GM21576 (cell line): Measurements from ENCODE around the gene FOXP1.
"Not testable (repeated sequence)": the region's sequence is repeated elsewhere in the genome, so short reads cannot be mapped to it uniquely, and the experiment has no call there.

ENCODE experiments used
- ATAC-seq: cut with Tn5 transposase; IDR thresholded peaks from one replicate; pipeline ENCODE4 v1.9.1; 2021; ENCODE audit warnings: mild to moderate bottlenecking, moderate library complexity; ENCODE audit not compliant: unreplicated experiment

FOXP1 gene

DNA sequence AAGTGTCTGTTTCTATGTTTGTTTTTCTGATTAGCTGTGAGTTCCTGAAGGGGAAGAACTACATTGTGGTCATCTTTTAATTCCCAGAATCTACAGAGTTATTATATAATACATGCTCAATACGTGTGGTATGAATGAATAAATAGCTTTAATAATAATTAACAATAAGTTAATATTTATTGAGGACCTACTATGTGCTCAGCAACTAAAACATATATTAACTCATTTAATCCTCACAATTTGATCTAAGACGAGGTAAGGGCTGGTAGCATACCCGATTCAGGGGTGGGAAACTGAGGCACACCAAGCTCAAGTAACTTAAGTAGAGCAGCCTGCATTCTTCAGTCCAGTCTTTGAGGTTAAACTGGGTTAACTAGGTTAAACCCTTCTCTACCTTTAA, 553.8 kb downstream of the FOXP1 start:
- ATAC-seq: no peak

DNA sequence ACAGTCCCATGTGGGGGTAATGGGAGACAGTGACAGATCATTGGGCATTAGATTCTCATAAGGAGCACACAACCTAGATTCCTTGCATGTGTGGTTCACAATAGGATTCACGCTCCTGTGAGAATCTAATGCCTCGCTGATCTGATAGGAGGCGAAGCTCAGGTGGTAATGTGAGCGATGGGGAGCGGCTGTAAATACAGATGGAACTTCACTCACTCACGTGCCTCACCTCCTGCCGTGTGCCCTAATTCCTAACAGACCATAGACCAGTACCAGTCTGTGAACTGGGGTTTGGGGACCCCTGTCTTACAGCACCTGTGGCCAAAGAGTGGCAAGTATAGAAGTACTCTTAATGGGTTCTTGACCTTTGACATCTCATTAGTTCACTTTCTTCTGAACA, 554.7 kb downstream of the FOXP1 start:
- no peak for ATAC-seq

DNA sequence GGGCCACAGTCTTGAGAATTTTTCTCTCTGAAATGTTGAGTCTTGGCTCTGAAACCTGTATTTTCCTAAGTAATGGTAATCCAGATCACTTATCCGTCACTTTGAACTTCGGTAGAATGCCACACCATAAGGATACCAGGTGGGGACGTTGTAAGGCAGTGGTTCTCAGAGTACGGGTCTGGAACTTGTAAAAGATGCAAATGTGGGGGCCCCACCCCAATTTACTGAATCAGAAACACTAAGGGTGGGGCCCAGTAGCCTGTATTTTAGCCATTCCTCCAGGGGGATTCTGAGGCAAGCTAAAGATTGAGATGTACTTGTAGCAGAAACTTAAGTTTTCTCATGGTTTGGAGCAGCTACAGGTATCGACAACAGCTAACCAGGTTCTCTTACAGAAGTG, 555.3 kb downstream of the FOXP1 start:
- no peak for ATAC-seq

DNA sequence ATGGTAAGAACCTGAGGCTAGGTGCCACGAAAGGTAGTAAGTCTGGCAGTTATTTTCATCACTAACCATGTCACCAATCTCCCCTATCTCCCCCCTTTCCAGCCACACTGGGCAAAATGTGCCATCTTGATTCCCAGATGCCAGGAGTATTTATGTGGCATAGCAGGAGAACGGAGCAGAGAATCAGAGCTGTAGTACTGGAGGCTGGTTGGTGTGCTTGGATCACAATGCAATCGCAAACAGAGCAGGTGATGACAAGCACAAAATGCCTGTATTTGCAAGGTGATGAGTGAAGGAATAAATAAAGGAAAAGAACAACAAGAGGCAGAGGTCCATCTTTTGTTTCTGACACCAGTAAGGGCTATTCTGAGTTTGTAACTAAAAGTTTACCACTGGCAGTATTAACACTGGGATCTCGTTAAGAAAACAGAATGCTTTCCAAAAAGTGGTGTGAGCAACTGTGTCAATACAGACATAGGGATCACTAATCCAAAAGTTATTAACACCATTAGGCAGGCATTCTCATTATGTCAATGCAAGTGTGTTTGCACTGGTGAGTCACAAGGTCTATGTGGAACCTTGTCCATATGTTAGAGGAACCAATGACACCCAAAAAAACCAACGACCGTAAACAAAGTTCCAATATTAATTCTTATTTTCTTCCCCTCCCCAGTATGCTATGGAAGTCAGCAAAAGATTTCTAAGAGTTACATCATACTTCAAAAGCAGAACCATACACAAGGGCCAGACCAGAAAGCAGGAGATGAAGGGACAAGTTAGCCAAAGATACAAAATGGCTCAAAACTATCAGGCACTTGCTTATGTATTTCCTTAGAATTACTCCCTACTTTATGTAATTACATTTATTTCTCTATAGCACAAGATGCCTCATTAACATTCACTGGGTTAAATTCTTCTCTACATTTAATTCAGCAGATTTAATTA, 556.6 kb downstream of the FOXP1 start:
- ATAC-seq: no peak

DNA sequence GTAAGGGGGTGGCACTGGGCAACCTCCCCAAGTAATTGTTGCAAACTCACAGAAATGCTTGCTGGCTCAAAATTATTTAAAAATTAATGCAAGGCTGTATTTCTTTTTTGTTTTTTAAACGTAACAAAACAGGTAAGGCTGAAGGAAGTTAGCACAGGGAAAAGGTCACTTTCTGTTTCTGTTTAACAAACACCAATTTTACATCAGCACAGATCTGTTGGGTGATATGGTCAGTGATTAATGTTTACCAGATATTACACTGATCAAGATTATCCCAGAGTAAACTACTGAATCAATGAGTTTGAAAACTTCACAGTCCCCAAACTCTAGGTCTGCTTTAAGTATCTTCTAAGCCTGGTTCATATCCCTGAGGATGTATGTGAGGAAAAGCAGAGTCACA, 558.0 kb downstream of the FOXP1 start:
- no peak for ATAC-seq

DNA sequence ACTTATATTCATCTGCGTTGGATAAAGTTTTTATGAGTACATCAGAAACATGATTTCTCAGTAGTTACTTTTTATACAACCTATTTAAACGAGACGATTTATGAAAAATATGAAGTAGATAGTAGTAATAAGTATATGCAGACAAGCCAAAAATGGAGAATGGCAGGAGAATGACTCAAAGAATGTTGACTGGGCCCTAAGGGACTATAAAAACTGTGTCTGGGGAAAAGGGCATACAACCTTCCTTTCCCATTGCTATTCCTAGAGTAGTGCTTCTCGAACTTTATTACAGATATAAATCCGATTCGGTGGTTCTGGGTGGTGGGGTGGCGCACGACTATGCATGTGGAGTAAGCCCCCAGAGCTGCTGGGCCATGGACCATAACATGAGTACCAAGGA, 558.5 kb downstream of the FOXP1 start:
- ATAC-seq: no peak

DNA sequence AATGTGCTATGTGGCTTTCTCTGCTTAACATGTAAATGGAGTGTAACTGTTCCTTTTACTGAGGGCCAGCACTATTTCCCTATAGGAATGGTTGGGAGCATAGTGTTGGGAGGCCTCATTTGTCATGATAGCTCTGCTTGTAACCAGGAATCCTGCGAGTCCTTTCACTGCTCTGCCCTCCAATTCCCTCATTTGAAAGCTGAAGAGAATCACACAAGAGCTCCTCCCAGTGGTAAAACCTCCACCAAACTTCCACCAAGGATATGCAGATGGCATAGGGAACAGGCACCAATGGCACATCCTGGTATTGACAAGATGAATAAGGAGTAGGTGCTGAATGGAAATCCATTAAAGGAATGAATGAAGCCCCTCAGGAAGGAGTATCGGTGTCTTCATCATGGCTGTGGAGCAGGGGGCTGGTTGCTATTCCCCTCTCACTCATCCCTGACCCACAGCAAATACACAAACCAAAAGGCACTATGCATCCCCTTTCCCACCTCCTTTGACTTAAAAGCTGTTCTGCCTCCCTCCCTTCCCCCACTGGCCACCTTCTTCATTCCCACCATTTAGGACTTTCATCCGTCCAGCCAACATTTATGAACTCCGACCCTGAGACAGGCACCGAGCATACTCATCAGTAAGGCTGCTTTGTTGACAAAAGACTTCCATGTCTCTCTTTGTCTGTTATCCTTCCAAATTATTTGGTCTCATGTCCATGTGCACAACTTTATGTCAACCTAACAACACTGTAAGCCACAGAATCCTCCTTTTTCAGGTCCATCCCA, 560.8 kb downstream of the FOXP1 start:
- ATAC-seq: no peak

DNA sequence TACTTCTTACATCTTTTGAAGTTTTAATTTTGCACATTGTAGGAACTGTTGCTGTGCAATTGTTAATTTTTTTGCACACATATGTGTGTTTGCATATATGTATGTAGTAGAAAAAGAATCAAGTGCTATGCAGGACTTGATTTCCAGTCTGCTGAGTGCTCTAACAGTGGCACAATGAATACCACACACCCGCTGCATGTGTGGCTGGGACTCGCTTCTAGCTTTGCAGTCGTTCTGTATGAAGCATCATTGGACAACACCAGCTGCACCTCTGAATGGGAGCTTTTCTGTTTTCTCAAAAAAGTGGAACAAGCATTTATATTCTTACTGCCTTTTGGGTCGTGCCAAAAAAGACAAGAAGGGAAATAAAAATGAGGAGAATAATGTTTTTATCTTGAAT, 564.7 kb downstream of the FOXP1 start:
- ATAC-seq: no peak

DNA sequence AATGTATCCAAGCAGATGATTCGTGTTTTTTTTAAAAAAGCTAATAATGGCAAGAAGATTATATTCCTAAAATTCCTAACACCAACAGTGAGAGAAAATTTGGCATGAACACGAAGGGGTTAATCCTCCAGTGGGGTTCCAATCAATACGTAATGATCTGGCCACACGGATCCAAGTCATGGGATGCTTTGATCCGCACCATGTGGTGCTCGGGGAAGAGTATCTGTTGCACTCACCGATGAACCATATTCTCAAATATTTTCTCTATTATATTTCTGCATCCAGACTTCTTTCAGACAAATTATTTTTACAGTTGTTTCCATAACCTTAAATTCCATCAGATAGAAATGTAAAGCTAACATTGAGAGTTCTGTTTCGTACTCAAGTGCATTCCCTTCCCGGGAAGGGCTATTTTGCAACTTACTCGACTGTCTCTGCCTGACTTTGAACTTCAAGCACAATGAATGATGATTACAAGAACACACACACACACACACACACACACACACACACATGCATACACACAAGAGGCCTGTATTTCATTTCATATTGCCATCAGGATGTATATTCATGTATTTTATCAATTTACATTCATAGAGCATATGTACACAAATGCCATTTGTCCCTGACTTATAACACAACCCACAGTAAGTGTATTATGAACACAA, 567.2 kb downstream of the FOXP1 start:
- no peak for ATAC-seq

DNA sequence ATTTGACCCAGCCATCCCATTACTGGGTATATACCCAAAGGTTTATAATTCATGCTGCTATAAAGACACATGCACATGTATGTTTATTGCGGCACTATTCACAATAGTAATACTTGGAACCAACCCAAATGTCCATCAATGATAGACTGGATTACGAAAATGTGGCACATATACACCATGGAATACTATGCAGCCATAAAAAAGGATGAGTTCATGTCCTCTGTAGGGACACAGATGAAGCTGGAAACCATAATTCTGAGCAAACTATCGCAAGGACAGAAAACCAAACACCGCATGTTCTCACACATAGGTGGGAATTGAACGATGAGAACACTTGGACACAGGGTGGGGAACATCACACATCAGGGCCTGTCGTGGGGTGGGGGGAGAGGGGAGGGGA, 568.9 kb downstream of the FOXP1 start:
- ATAC-seq: not testable (repeated sequence)

DNA sequence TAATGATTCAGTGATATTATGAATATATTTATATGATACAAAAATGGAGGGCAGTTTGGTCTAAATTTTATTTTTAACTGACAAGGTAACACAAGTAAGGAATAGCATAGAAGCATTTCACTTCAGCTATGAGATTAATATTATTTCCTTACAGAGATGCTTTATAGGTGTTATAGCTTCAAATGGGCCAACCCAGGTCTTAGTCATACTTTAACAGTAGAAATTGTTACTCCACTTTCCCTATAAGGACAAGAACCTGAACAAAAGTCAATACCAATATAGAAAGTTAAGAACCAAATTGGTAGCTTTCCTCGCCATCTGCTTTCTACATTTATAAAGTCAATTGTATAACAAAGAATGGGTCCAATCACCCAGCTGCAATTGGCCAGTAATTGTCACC, 570.6 kb downstream of the FOXP1 start:
- no peak for ATAC-seq

DNA sequence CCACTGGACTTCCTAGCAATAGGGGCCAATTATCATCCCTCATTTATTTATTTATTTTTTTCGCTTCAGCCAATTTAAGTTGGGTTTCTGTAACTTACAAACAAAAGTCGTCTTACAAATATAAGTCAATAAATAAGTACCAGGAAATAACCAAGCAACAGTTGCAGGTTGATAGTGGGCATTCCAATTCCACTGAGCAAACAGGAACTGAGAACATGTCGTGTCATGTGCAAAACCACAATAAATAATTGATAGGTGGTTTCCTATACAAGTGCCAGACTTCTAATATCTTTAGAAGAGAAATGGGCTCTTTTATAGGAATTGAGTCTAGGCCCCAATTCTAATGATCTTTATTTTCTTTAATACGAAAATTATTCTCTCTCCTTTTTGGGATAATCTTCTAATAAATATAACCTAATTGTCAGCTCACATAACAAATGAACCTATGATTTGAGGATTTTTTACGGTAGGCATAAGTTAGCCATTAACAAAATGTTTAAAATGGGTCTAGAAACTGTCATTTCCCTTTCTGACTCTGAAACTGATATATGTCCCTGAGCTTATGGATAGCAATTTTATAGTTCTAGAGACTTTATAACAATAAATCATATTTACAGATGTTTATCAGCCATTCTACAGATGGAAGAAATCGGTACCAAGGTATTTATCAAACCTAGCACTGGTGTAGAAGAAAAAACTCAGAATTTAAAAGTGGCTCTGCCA, 571.8 kb downstream of the FOXP1 start:
- peak; percentile 71 for ATAC-seq

DNA sequence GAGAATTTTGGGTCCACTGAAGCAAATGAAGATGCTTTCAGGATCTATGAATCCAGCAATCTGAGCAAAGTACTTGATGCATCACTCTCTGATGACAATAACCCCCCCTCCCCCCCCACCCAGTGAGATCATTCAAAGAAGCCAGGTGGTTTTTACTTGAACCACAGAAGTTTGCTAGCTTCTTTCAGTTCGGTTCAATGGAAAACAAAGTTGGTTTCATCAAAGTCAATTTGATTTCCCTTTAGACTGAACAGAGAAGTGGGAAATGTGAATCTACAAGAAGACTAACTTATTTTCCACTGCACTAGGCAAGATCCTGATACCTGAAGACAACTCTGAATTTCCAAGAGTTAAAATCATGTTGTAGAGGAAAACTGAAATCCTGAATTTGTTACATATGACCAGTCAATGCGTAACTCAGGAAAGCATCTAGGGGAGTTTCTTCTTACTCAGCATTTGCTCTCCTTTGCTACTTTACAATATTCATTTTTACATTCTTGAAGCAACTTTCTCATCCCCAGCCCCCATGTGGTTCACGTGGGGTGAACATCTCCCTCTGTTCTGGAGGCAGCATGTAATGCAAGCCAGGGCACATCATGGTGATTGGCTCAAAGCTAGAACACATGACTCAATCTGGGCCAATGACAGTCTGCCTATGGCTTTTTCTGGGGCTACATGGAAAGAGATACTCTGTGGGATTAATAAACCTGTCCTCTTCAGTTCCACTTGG, 572.6 kb downstream of the FOXP1 start:
- ATAC-seq: peak; percentile 49

DNA sequence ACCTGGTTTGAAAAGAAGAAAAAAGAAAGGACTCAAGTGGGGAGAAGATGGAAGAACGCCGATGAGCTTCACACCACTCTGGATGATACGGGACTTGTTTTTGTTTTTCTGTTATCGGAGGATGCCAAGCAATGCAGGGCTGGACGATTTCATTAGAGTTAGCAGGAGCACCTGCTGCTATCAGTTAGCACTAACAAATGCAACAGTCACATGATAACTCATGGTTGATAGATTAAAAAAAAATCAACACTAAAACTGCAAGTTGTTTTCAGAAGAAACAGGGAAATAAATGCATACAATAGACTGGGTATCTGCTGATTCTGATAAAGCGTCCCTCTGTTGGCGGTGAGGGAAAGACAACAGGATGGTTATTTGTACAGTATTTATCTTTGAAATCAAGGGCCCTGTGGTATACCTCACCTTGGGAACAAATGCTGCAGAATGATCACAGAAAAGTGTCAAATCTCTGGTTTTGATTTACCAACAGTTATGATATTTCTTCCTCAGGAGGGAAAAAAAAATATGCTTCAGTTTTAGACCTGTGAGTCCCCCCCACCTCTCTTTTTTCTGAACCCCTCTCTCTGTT, 575.1 kb downstream of the FOXP1 start:
- ATAC-seq: no peak

DNA sequence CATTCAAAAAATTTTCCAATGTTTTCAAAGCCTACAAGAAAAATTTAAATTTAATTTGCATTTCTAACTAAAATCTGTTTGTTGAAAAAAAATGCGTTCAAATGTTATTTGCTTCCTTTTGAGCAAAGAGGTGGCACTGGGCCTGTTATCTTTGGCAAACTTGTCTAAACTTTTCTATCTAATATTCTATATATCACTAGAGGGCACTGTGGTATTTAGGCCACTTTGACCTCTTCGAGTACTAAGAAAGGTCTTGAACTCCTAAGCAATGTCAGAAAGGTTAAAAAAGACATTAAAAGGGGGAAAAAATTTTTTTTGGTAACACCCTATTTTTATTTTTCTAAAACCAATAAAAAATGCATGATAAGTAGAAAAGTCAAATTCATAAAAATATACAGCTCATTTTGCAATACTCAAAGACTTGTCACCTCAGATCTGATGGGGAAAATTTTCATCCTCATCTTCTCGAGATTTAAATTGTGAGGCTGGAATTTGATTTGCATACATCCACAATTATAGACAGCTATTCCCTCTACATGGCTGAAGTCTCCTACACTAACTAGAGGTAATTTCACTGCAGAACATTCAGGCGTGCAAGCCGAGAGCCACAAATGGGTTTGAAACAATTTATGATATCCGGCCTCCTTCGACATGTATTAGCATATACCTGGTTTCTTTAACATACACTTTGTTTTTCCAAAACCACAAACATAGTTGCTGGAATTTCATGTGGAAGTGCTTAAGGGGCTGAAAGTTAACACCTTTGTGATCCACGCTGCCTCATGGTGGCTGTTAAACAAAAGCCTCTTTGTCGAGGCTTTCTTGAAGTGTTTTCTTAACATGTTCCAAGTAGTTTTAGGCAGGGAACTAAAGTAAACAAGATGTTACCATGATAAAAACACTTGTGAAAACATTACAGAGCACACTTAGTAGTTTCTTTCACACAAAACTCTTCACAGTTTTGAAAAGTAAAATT, 576.4 kb downstream of the FOXP1 start:
- ATAC-seq: peak; percentile 37

DNA sequence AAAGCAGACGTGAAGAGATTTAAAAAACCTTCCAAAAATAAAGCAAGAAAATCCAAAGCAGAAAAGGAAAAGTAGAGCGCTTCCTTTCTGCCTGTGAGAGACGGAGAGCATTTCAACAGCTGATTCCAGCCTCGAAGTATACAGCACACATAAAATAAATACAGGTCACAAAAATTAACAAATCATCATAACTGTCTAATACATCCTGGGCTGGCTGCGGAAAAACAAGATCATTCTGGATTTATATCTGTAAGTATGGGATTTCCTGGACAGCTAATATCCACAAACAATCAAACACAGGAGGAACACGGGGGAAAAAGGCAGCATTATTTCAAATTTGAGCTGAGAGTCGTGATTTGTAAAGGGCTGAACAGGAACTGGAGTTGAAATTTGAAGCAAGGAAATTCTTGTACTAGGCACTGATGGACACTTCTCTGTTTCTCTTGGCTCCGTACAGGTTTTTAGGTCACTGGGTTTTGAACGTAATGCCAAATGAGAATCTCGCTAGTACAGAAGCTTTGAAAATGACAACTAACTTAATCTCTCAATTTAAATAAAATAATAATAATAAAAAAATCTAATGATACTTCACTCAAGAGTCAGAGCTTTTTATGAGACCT, 577.7 kb downstream of the FOXP1 start:
- ATAC-seq: no peak

DNA sequence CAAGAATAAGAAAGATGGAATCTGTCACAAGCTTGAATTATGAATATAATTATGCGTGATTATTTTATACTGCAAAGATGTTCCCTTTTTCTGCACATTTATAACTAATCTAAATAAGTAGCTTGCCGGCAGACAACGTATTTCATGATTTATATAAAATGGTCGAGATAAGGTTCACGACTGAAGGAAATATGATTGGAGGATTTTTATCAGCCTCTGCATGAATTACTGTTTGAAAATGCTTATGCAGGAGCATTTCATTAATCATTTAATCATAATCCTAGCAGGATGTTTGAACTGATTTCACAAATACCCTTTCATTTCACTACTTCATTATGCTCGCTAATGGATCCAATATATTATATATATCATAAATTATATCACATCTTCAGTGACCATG, 580.0 kb downstream of the FOXP1 start:
- no peak for ATAC-seq

DNA sequence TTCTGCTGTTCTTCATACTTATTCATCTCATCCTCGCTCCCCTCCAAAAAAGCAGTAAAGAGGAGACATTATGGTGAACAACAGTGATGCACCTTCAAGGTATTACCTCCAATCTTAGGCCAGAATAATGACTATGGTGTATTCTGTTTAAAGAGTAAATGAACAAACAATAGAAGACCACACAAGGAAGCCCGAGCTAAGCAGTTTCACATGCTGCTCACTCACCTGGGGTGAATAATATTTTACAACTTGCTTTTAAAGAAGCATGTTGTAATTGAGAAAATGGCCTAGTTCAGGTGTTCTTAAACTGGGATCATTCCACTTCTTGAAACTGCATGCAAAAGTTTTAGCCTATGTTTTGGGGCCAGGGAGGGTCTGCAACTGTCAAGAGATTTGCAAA, 581.2 kb downstream of the FOXP1 start:
- no peak for ATAC-seq
